H1 (cell line): Measurements from ENCODE around the gene UGGT1. TPM values are rescaled to one million over a fixed set of nuclear protein-coding genes. Genes with fewer than 3 reads are reported as not detected.

Source experiments
- CTCF ChIA-PET: fragments of 300-600 bp; sonication (Branson Sonifier 250); formaldehyde crosslinking; loops from one replicate; lab custom pipeline; 2021; ENCODE audit not compliant: partially characterized antibody; lab: Charles Lee
- POLR2A ChIA-PET: fragments of 300-600 bp; sonication (Branson Sonifier 250); formaldehyde crosslinking; loops from one replicate; lab custom pipeline; 2021; ENCODE audit warnings: inconsistent platforms; ENCODE audit not compliant: partially characterized antibody; lab: Charles Lee
- DNase-seq, 2 experiments: peaks; one replicate each; pipeline versions ENCODE4 v3.0.0 to v3.0.0-alpha.2; 2010 to 2022; ENCODE audit warnings: low spot score in 2 of 2, low read depth in 1 of 2, mixed read lengths in 1 of 2
- FAIRE-seq: peaks from 2 replicates; lab custom pipeline; 2011; peaks lifted over from hg19 to GRCh38; lab: Jason Lieb, UNC
- H2AFZ ChIP-seq: 2 replicates; pipeline ENCODE4 v1.8.1; 2012; ENCODE audit warnings: low read length, inconsistent platforms
- H2AK5ac ChIP-seq: 2 replicates; pipeline ENCODE4 v1.6.1; 2013; ENCODE audit warnings: low read depth, low read length
- H2BK120ac ChIP-seq: replicated peaks from 2 replicates; pipeline ENCODE3; 2013; ENCODE audit warnings: low read depth, low read length, inconsistent platforms
- H2BK12ac ChIP-seq: 2 replicates; pipeline ENCODE4 v1.6.1; 2013; ENCODE audit warnings: low read depth, low read length
- H2BK15ac ChIP-seq: 2 replicates; pipeline ENCODE4 v1.6.1; 2013; ENCODE audit warnings: low read length
- H2BK20ac ChIP-seq: 2 replicates; pipeline ENCODE4 v1.6.1; 2013; ENCODE audit warnings: low read length
- H2BK5ac ChIP-seq: 2 replicates; pipeline ENCODE4 v1.6.1; 2013; ENCODE audit warnings: low read depth, low read length
- H3K14ac ChIP-seq: 2 replicates; pipeline ENCODE4 v1.6.1; 2013; ENCODE audit warnings: inconsistent platforms; ENCODE audit not compliant: insufficient read length
- H3K18ac ChIP-seq: 2 replicates; pipeline ENCODE4 v1.6.1; 2013; ENCODE audit warnings: low read length; ENCODE audit errors: extremely low read depth
- H3K23ac ChIP-seq: 2 replicates; pipeline ENCODE4 v1.6.1; 2013; ENCODE audit warnings: inconsistent platforms; ENCODE audit not compliant: insufficient read length
- H3K23me2 ChIP-seq: 2 replicates; pipeline ENCODE4 v1.6.1; 2013; ENCODE audit warnings: low read depth, low read length
- H3K27ac ChIP-seq: 2 replicates; pipeline ENCODE4 v1.6.1; 2011; ENCODE audit warnings: low read depth, low read length, inconsistent platforms
- H3K27me3 ChIP-seq, 4 experiments: replicated peaks in 1 of 4; 1 replicate in 1 of 4; 2 replicates in 3 of 4; pipeline versions ENCODE4 v1.6.1 to v1.8.1; 2011 to 2013; ENCODE audit warnings: low read length in 3 of 4, mild to moderate bottlenecking in 3 of 4, inconsistent platforms in 2 of 4, mixed read lengths in 2 of 4, moderate library complexity in 1 of 4; ENCODE audit not compliant: control insufficient read depth in 3 of 4, insufficient read depth in 3 of 4; ENCODE audit errors: extremely low read depth in 1 of 4
- H3K36me3 ChIP-seq, 4 experiments: 2 replicates each; pipeline versions ENCODE4 v1.6.1 to v1.8.1; 2011 to 2013; ENCODE audit warnings: mild to moderate bottlenecking in 4 of 4, low read length in 3 of 4, moderate library complexity in 2 of 4, control low read depth in 1 of 4, inconsistent platforms in 1 of 4; ENCODE audit not compliant: insufficient read depth in 4 of 4, control insufficient read depth in 2 of 4
- H3K4ac ChIP-seq: replicated peaks from 2 replicates; pipeline ENCODE3; 2013; ENCODE audit warnings: low read length, low read depth, mixed read lengths, inconsistent platforms; ENCODE audit not compliant: insufficient read length
- H3K4me1 ChIP-seq, 4 experiments: replicated peaks in 1 of 4; 1 replicate in 1 of 4; 2 replicates in 3 of 4; pipeline versions ENCODE4 v1.6.1 to v1.8.1; 2011 to 2013; ENCODE audit warnings: low read length in 3 of 4, inconsistent platforms in 2 of 4, mixed read lengths in 1 of 4; ENCODE audit not compliant: insufficient read depth in 4 of 4, control insufficient read depth in 3 of 4
- H3K4me2 ChIP-seq, 2 experiments: 2 replicates each; pipeline versions ENCODE4 v1.6.1 to v1.8.1; 2011 to 2013; ENCODE audit warnings: low read depth in 2 of 2, low read length in 2 of 2, control low read depth in 1 of 2, inconsistent platforms in 1 of 2, mild to moderate bottlenecking in 1 of 2; ENCODE audit not compliant: insufficient read depth in 1 of 2
- H3K4me3 ChIP-seq, 4 experiments: fragments of 200-600, 300-600 bp in 1 of 4; sonication (generic), shearing (Covaris generic), sonication (Bioruptor Twin) in 1 of 4; 2 replicates each; pipeline versions ENCODE4 v1.5.1 to v1.8.1; 2011 to 2016; ENCODE audit warnings: low read length in 4 of 4, low read depth in 3 of 4, control low read depth in 2 of 4, inconsistent platforms in 2 of 4, mild to moderate bottlenecking in 2 of 4, mixed read lengths in 1 of 4, moderate library complexity in 1 of 4; ENCODE audit not compliant: insufficient read depth in 2 of 4; ENCODE audit errors: extremely low read depth in 1 of 4
- H3K56ac ChIP-seq: replicated peaks from 2 replicates; pipeline ENCODE3; 2013; ENCODE audit warnings: low read depth, mild to moderate bottlenecking, mixed read lengths, low read length, inconsistent platforms; ENCODE audit not compliant: insufficient read length
- H3K79me1 ChIP-seq: 2 replicates; pipeline ENCODE4 v1.6.1; 2013; ENCODE audit warnings: low read depth, low read length, control low read depth
- H3K79me2 ChIP-seq, 2 experiments: 2 replicates each; pipeline versions ENCODE4 v1.6.1 to v1.8.1; 2012 to 2013; ENCODE audit warnings: low read length in 2 of 2, mild to moderate bottlenecking in 2 of 2, inconsistent platforms in 1 of 2; ENCODE audit not compliant: insufficient read depth in 2 of 2, control insufficient read depth in 1 of 2
- H3K9ac ChIP-seq, 4 experiments: replicated peaks in 1 of 4; 1 replicate in 1 of 4; 2 replicates in 3 of 4; pipeline versions ENCODE4 v1.6.1 to v1.8.1; 2011 to 2013; ENCODE audit warnings: low read depth in 3 of 4, low read length in 3 of 4, control low read depth in 2 of 4, mild to moderate bottlenecking in 2 of 4, moderate library complexity in 2 of 4, inconsistent platforms in 1 of 4; ENCODE audit errors: extremely low read depth in 1 of 4
- H3K9me3 ChIP-seq, 2 experiments: 2 replicates each; pipeline versions ENCODE4 v1.6.1 to v1.8.1; 2012 to 2013; ENCODE audit warnings: mild to moderate bottlenecking in 2 of 2, moderate library complexity in 2 of 2, control low read depth in 1 of 2, inconsistent platforms in 1 of 2, low read depth in 1 of 2, low read length in 1 of 2, mixed read lengths in 1 of 2; ENCODE audit not compliant: insufficient read depth in 2 of 2
- H4K20me1 ChIP-seq, 2 experiments: replicated peaks in 1 of 2; 2 replicates each; pipeline versions ENCODE3 to v1.8.1; 2011 to 2013; ENCODE audit warnings: inconsistent platforms in 2 of 2, low read length in 2 of 2, mild to moderate bottlenecking in 1 of 2; ENCODE audit not compliant: insufficient read depth in 2 of 2, control insufficient read depth in 1 of 2
- H4K5ac ChIP-seq: 2 replicates; pipeline ENCODE4 v1.6.1; 2013; ENCODE audit warnings: low read length, low read depth, mixed read lengths, inconsistent platforms; ENCODE audit not compliant: insufficient read length
- H4K8ac ChIP-seq: 2 replicates; pipeline ENCODE4 v1.8.0; 2013; ENCODE audit warnings: mild to moderate bottlenecking, moderate library complexity, low read length, inconsistent platforms; ENCODE audit not compliant: insufficient read depth; ENCODE audit errors: extremely low read depth
- H4K91ac ChIP-seq: replicated peaks from 2 replicates; pipeline ENCODE3; 2013; ENCODE audit warnings: low read length, mixed read lengths, inconsistent platforms; ENCODE audit not compliant: insufficient read length
- KDM5A ChIP-seq: fragments of 200-600 bp; IDR thresholded peaks from 2 replicates; pipeline ENCODE4 v1.7.1; 2012; ENCODE audit warnings: mild to moderate bottlenecking, low read length, inconsistent platforms, mixed read lengths
- SIRT6 ChIP-seq: IDR thresholded peaks from one replicate; pipeline ENCODE4 v1.7.1; 2012; ENCODE audit warnings: low read length, inconsistent platforms
- SUZ12 ChIP-seq: fragments of 200-600 bp; sonication (generic); IDR thresholded peaks from 2 replicates; pipeline ENCODE4 v1.6.1; 2012; ENCODE audit warnings: mild to moderate bottlenecking, inconsistent platforms, low read length, moderate library complexity, mixed read lengths
- WGBS, 2 experiments: shearing (Covaris generic) in 1 of 2; methylation state at CpG; one replicate each; pipeline versions ENCODE4 v1.1.6 to v1.1.7; 2013 to 2015; ENCODE audit warnings: low lambda C conversion rate in 2 of 2, mixed read lengths in 2 of 2, inconsistent platforms in 1 of 2, low coverage in 1 of 2, missing lambda C conversion rate in 1 of 2; ENCODE audit not compliant: insufficient replicate concordance in 2 of 2, insufficient coverage in 1 of 2, insufficient read length in 1 of 2; ENCODE audit errors: extremely low coverage in 1 of 2, missing lambda C conversion rate in 1 of 2; 5-methylcytosine and 5-hydroxymethylcytosine counted together
- polyA plus RNA-seq, 7 experiments: library from polyadenylated mRNA; depleted of rRNA in 3 of 7; stranded (reverse) in 5 of 7; unstranded in 2 of 7; fragments of >200 nt in 5 of 7; fragments of 200-250 nt in 2 of 7; gene quantifications; 1 replicate in 5 of 7; 2 replicates in 1 of 7; 4 replicates in 1 of 7; pipeline versions ENCODE4 v1.2.1 to v1.2.3, GENCODE V29; 2011 to 2013; ENCODE audit warnings: missing spikeins in 2 of 7, mixed read lengths in 2 of 7
- total RNA-seq: library from RNA; stranded (reverse); fragmentation: NEBNext Ultra II Directional; extraction: Animal tissue kit (Norgen Biotek cat#: 25700); gene quantifications from 2 replicates; pipeline ENCODE4 v1.2.1, GENCODE V29; 2021
- TF ChIP-seq, protein P1 (sequence below): IDR thresholded peaks from 2 replicates; pipeline ENCODE4 v1.6.1; 2012; ENCODE audit warnings: inconsistent platforms
- TF ChIP-seq, protein P2 (sequence below): IDR thresholded peaks from 2 replicates; pipeline ENCODE4 v1.6.1; 2012; ENCODE audit warnings: inconsistent platforms
- TF ChIP-seq, protein P3 (sequence below): IDR thresholded peaks from 2 replicates; pipeline ENCODE4 v1.6.1; 2011; ENCODE audit warnings: low read depth, mild to moderate bottlenecking, low read length; ENCODE audit not compliant: insufficient read depth

UGGT1 gene
- total and polyA plus RNA-seq, 2 of the 8 experiments (the other 6 are each of a cell fraction or from before 2014, with no cell fraction given): 14.9 to 57.3 TPM

DNA sequence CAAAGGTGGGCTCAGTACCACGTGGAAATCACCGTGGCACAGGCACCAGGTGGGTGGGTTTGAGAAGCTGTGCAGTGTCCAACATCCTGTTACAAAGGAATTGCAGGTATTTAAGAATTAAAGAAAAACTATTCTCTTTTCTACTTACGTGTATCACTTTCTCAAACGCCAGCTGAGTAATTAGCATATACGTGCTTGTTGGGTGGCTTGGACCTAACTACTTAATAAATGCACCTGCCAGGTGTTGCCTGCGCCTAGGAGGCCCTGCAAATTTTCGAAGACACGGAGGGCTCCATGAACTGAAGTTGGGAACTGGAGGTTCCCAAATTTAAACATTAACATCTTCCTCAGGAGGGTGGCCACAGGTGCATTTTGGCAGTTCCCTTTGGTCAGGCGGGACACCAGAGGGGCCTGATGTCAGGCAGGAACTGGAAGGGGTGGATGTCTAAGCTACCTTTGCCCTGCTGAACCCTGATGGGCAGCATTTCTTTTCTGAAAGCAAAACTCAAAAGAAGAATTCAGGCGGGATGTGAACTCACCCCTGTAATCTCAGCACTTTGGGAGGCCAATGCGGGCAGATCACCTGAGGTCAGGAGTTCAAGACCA is 142.9 kb downstream of the UGGT1 start:
- Histone ChIP-seq H2BK120ac (no peak overlapping the region), H3K4ac (no peak overlapping the region), H4K20me1 (no peaks in the 10 kb centered on the region), H3K18ac (no peak overlapping the region), H2AK5ac (no peak overlapping the region), H3K36me3 (no peaks in the 10 kb centered on the region), H2BK12ac (0 out of 2 replicates have a peak overlapping the region, but pooled peaks have one; percentile 50), H3K9ac (no peak overlapping the region), H3K4me1 (peaks cover 0 to 3% (median 0%) of the 10 kb centered on the region in 4 experiments; a peak in 2 of 7 replicates), H4K5ac (no peak overlapping the region), H3K56ac (no peak overlapping the region), H3K23ac (no peak overlapping the region), H2BK20ac (no peak overlapping the region), H3K27ac (no peak overlapping the region), H3K14ac (no peak overlapping the region), H3K4me3 (peak overlapping the region in 2 of 4 experiments; percentile 10 to 74; a peak in 3 of 8 replicates), H3K23me2 (peaks cover 10% of the 10 kb centered on the region; the same call in 1 of the 2 replicates), H4K8ac (no peak overlapping the region), H2BK5ac (no peak overlapping the region), H4K91ac (no peak overlapping the region), H3K79me1 (no peaks in the 10 kb centered on the region), H2BK15ac (no peak overlapping the region), H3K79me2 (no peaks in the 10 kb centered on the region), H3K9me3 (no peaks in the 10 kb centered on the region), H3K27me3 (peaks cover 0 to 19% (median 9%) of the 10 kb centered on the region in 4 experiments; a peak in 5 of 7 replicates), H2AFZ (no peak overlapping the region), H3K4me2 (peak overlapping the region; percentile 56 to 90)
- POLR2A ChIA-PET: no interaction called here
- DNase-seq (no peak), FAIRE-seq (no peak)
- TF ChIP-seq, protein P1, sequence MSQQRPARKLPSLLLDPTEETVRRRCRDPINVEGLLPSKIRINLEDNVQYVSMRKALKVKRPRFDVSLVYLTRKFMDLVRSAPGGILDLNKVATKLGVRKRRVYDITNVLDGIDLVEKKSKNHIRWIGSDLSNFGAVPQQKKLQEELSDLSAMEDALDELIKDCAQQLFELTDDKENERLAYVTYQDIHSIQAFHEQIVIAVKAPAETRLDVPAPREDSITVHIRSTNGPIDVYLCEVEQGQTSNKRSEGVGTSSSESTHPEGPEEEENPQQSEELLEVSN: peak; percentile 86
- TF ChIP-seq KDM5A (no peak), SUZ12 (no peak), SIRT6 (no peak)
- TF ChIP-seq, protein P2, sequence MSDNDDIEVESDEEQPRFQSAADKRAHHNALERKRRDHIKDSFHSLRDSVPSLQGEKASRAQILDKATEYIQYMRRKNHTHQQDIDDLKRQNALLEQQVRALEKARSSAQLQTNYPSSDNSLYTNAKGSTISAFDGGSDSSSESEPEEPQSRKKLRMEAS: peak; percentile 91; the same call in 1 of the 2 replicates
- TF ChIP-seq, protein P3, sequence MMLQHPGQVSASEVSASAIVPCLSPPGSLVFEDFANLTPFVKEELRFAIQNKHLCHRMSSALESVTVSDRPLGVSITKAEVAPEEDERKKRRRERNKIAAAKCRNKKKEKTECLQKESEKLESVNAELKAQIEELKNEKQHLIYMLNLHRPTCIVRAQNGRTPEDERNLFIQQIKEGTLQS: no peak
- CTCF ChIA-PET: interaction anchor here (0.6 to 1.8 kb wide), 15 partner anchors 9 to 69 kb away, joined by 3 to 8 read pairs (median 3); no protein-coding TSS in a partner anchor
- WGBS, 2 experiments: 47% methylated on average over 11 of the region's 11 CpGs; no CpG with 5 or more reads in 1 of the 2 experiments
